WTC11 (cell line): ENCODE results near the gene TRIM65.

Experiments
- CREM ChIP-seq: sonication (generic); formaldehyde crosslinking; IDR thresholded peaks from 2 replicates; pipeline ENCODE4 v1.8.1; 2022; ENCODE audit warnings: mild to moderate bottlenecking, missing genetic modification reagents, moderate library complexity
- CTCF ChIP-seq: fragments of 200-600 bp; IDR thresholded peaks from 2 replicates; pipeline ENCODE4 v1.8.0; 2022; ENCODE audit warnings: antibody characterized with exemption
- SMAD4 ChIP-seq: sonication (generic); formaldehyde crosslinking; IDR thresholded peaks from 2 replicates; pipeline ENCODE4 v1.8.0; 2022; ENCODE audit warnings: mild to moderate bottlenecking, missing genetic modification reagents

DNA sequence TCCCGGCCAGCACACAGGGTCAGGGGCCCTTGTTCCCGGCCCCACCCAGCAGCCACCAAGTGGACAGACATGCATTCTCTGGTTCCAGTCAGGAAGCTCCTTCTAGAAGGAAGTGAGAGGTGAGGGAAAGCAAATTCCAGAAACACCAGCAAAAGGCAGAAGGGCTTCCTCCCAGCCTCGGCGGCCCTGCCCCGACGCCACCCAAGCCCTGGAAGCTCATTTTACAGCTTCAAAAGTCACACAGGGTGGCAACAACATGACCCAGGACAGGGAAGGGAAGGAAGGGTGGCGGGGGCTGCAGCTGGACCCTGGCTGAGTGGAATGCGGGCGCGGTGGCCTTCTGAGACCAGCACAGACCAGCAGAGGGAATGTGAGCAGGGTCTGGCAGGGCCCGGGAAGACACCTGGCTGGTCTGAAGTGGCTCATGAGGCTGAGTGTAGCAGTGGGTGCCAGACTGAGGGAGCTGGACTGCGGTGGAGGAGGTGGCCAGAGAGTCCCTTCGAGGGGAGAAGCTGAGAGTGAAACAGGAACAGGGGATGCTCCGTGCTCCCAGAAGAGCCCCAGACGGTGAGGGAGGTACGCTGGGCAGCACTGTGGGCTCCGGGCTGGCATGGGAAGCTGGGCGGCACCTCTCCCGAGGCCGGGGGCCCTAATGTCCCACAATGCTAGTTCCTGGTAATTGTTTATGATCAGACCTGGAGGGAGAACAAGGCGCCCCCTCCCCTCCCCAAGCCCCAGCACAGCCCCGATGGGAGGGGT lies 50.6 kb downstream of the TRIM65 start:
- TF ChIP-seq SMAD4 (no peak), CREM (no peak), CTCF (no peak)
